HT-29 (cell line): ENCODE results near the gene TMEM164. TPM values are rescaled to one million over a fixed set of nuclear protein-coding genes. Genes with fewer than 3 reads are reported as not detected.

Source experiments
- DNase-seq: peaks from one replicate; pipeline ENCODE4 v3.0.0-alpha.2; 2015; ENCODE audit warnings: low spot score
- total RNA-seq: library from RNA; depleted of rRNA; stranded (reverse); fragments of >200 nt; shearing (Covaris generic); gene quantifications from 2 replicates; pipeline ENCODE4 v1.2.3, GENCODE V29; 2014

TMEM164 gene
- total RNA-seq, 1 experiment from 2014 or later, result 24.7 TPM

DNA sequence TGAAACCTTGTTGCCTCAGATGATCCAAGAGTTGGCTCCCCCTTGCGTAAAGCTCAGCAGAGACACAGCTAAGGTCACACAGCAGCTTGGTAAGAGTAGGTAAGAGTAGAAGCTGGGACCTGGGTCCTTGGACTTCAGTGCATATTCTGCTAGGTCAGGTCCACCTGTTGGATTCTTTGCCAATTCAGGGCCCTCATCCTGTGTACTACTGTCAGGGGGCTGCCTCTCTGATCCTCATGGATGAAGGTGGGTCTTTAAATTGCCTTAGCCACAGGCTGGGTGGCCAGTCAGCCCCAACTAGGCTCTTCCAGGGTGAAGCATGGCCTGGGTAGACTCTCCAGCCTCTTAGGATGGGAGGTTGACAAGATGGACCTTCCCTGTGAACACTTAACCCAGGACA, 159.2 kb downstream of the TMEM164 start:
- no peak for DNase-seq

DNA sequence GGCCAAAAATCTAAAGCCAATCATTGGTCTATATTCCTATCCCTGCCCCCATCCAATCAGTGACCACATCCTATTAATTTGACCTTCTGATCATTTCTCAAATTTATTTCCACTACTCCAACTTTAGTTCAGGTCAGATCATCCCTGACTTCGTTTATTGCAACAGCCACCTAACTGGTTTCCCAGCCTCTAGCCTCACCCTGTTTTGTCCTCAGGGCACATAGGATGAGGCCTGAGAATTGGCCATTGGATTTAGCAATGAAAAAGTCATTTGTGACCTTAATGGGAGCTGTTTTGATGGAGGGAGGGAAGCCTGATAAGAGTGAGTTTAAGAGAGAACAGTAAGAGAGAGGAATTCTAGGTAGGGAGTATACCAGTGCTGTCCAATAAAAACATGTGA, 160.0 kb downstream of the TMEM164 start:
- DNase-seq, result no peak

DNA sequence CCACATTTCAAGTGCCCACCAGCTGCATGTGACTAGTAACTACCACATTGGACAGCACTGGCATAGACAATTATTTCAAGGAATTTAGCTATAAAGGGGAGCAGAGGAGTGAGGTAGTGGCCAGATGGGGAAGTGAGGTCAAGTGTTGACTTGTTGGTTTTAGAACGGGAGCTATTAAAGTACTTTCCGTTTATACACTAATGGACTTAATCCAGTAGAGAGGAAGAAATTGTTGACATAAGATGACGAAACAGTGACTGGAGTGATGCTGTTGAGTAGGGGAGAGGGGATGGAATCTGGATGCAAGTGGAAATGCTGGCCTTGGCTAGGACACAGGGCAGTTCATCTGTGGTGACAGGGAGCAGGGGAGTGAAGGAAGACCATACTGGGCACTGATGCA, 160.6 kb downstream of the TMEM164 start:
- no peak for DNase-seq

DNA sequence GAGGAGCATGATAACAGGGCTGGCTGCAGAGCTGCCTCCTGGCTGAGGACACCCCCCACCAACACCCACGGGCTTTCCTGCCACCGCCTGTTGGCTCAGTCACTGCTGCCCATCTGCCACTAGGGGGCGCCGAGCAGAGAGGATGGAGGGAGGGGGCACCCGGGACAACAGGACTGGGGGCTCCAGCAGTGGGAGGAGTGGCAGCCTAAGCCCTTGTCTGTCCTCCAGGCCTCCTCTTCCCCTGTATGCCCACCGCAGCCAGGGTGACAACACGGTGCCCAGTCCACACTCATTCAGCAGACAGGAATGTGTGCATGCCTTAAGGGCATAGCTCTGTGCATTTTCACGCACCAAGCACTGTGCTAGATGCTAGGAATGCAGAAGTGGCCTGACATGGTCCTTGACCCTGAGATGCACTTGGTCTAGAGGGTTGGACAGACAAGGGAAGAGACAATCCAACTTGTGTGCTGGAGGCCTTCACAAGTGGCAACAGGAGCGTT, 165.1 kb downstream of the TMEM164 start:
- DNase-seq, result no peak

DNA sequence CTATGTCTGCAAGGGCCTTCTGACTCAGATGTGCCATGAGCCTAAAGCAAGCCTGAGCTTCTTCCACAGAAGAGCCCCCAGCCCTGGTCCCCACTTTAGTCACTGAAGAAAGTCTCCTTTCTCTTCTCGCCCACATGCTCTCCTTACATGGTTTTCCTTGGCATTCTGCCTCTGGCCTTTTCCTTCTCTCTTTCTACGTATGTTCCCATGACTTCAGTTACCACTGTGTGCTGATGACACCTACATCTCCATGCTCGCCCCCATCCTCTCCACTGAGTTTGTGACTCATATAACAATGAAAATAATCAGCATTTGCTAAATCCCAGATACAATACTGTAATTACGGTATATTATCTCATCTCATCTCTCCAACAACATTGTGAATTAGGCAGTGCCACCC, 165.7 kb downstream of the TMEM164 start:
- DNase-seq, result no peak

DNA sequence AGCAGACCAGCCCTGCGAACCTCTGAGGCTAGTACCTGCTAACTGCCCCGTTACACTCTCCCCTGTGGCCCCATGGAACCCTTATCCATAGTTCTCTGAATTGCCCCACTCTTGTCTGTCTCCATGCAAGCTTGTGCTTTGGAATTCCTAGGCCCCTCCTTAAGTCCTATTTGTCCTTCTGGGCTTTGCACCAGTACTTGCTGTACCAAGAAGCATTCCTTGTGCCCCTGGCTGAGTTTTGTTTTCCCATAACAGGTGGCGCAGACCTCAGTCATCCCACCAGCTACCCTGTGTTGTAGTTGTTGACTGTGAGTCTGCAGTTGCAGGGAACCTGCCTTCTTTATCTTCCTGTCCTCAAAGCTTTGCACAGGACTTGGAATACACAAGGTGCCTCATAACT, 167.1 kb downstream of the TMEM164 start:
- no peak for DNase-seq

DNA sequence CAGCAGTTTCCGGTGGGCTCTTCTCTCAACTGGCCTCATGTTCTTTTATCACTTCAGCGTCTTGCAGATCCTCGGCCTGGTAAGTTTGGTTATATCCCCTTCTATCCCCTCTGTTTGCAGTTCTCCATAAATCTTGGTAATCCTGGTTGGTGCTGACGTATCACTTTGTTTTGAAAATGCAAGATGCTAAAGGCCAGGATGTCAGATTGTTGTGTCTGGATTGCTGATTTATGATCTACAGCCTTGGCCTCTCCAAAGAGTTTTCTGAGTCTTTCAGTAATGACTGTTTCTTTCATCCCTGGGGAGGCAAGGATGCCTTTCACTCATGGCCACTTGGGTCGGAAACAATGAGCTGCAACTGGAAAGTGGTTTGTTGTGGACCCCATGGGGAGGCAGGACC, 168.5 kb downstream of the TMEM164 start:
- no peak for DNase-seq

DNA sequence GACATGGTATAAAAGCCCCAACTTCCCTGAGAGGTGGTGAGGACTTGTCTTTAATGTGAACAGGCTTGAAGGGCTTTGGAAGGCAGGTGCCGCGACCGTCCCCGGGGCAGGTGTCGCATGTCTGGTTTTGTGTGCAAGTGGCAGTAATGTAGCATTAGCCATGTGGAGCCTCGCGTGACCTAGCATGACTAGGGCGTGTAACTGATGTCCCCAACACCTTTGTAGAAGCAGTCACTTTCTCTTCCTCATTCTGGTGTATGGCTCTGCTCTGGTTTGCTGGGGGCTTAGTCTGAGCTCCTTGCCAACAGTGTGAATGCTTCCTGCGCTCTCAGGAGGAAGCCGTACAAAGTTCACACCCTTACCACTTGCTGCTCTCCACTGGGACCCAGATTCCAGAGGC, 169.3 kb downstream of the TMEM164 start:
- DNase-seq, result no peak

DNA sequence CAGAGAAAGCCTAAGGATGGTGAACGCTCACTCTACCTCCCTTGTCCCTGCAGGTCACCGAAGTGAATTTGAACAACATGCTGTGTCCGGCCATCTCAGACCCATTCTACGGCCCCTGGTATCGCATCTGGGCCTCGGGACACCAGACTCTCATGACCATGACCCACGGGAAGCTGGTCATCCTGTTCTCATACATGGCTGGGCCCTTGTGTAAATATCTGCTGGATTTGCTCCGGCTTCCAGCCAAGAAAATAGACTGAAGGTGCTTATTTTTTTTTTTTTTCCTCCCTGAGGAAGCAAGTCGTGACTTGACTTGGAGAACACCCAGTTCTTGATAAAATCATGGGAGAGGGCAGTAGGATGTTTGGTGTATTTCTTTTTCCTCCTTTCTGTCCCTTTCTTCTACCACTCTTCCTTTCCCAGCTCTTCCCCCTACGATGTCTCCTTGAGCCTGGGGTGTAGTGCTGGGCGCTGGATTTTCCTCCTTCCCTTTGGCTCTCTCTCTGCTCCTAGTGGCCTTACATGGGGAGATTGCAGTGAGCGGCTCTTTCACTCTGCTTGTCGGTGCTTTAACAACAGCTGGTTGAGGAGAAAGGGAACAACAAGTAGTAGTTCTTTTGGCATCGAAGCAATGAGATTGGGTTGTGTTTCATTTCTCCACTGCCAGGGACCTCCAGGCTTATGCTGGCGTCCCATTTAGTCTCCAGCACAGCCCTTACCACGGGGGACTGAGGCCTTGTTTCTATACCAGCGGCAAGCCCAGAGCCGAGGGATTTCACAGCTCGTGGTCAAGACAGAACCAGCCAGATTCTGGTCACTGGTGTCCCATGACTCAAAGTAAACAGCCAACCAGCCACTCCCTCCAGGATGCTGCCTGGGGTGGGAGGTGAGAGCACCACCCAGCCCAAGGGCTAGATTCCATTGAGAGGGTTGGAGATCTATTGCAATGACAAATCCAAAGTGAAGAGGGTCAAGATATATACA, 170.6 kb downstream of the TMEM164 start:
- DNase-seq, result peak; percentile 63

DNA sequence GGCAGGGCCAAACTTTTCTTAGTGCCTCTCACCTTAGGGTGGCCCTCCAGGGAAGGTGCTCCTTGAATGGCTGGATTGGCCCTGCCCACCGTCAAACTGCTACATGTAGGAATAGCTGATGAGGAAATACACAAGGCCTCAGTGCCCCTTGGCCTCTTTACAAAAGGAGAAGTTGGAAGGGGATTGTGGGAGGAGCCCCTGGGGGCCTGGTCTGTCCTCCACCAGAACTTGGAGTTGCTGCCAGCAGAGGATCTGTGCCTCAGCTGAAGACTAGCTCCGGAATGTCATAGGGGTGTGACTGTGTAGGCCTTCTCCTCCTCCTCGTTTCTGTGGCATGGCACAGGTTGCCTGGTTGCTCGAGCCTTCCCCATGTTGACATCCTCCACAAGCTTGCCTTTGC, 172.2 kb downstream of the TMEM164 start:
- no peak for DNase-seq

DNA sequence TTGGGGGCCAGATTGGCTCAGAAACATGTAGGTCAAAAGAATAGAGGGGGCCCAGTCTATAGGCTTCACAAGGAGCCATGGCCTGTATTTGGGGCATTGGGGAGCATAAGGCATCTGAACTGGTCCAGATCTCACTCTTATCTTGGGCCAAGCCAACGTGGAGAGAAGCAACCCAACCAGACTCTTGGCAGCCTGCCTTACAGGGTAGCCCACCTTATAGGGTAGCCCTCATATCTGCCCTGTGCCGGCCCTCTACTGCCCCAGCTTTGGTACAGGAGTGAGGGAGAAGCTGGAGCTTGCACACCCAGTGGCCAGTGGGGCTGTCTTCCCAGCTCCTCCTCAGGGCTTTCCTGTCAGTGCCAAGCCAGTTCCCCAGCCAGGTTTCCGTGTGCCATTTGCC, 172.8 kb downstream of the TMEM164 start:
- no peak for DNase-seq

DNA sequence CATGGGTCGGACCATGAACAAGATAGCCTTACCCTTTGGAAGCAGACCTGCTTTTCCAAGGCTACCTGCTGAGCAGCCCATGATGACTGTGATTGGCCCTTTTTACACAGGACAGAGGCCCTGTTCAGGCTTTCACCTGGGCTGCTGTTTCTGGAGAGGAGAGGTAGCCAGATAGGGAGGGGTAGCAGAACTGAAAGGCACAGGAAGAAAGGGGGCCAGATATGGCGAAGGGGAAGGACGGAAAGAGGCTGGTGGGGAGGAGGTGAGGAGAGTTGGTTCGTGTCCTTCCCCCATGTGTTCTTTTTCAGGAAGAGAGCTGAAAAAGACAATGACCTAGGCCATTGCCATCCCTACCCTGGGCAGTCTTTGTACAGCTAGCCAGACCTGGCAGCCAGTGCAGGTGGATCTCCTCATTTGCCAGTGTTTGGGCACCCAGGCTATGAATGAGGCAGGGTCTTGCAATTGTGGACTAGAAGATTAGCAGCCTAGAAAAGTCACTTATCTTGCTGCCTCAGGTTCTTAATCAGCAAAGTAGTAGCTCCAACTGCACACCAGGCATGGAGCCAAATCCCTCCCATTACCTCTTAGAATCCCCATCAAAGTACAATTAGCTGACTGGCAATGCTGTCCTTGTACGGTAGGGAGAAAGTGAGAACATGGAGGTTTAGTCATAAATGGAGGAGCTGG, 175.4 kb downstream of the TMEM164 start:
- DNase-seq, result peak; percentile 34

DNA sequence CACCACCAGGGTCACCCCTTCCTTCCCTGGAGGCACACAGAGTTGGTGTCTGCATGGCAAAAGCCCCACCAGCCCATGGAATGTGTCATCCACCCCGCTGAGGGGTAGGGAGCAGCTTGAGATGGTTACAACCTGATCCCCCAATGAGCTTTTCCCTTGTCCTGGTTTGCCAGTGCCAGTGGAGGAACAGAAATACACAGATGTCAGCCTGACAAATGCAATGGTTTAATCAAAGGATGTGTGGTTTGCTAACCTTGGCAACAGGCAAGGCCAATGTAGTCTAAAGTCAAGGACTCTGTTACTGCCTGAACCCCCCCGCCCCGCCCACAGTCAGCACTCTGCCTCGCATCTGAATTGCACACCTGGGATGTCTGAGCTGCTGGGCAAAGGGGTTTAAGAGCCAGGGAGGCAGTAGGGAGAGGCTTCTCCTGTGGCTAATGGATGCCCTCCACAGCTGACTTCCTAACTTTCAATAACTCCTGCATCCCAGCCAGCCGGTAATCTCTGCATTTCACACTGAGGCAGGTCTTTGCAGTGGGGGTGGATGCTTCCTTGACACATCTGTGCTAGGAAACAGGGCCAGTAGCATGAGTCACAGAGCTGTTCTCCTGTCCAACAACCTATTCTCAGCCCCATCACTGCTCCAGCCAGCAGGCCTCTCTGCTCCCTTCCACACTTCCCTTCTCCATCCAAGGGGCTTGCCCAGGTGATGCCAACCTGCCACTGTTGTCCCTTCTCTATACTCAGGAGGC, 177.4 kb downstream of the TMEM164 start:
- DNase-seq, result peak; percentile 29

DNA sequence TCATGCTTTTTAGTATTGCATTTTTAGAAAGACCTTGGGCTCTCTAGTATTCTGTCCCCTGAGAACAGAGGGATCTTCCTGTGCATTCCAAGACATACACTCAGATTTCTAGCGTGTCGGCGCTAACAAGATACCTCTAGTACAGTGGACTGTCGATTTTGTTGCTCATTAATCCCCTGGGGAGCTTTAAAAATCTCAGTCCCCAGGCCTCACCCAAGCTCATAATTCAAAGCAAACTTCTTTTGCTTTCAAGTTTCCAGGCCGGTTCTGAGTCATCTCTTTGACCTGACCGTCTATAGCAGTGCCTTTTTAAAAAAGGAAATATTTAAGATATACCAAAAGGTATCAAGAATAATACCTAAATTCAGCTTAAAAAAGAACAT, 178.0 kb downstream of the TMEM164 start:
- DNase-seq, result peak; percentile 26

DNA sequence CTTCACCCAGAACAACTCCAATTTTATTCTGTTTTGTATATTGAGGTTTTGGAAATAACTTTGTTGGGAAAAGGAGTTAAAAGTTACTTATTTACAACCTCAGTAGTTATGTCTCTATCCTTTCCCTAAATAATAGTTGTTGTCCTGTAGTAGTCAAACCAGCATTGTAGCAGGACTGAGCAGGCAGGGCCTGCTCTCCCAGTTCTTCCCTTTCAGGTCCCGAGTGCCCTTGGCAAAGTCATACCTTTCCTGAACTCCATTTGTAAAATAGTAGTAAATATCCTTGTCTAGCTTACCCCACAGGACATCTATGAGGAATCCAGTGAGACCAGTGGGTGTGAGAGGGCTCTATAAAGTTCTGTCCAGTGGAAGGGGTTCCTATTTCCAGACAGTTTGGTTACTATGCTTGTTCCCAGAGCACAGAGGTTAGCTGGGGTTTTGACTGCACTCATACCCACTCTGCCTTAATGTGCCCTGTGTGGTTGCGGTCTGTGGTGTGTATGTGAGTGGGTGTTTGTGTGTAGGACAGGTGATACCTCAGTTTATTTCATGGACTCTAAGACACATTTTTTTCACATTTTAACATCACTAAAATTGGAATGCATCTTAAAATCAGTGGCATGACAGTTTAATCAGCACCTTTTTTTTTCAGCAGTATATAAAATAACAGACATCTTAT, 178.7 kb downstream of the TMEM164 start:
- DNase-seq, result no peak

DNA sequence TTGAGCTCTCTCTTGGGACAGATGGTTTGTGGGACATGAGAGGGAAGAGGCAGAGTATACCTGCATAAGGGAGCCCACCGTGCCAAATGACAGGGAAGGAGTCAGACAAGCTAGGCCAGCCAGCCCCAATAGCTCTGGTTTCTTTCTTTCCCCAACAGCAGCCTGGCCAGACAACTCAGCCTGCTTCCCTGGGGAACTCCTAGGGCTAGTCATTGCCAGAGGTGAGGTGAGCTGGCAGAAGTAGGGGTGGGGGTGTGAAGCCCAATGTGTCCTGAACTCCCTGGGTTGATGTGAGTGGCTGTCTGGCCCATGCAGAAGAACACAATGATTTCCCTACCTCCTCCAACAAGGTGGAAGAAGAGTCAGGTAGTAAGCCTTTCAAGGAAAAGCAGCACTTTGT, 179.4 kb downstream of the TMEM164 start:
- DNase-seq, result no peak

DNA sequence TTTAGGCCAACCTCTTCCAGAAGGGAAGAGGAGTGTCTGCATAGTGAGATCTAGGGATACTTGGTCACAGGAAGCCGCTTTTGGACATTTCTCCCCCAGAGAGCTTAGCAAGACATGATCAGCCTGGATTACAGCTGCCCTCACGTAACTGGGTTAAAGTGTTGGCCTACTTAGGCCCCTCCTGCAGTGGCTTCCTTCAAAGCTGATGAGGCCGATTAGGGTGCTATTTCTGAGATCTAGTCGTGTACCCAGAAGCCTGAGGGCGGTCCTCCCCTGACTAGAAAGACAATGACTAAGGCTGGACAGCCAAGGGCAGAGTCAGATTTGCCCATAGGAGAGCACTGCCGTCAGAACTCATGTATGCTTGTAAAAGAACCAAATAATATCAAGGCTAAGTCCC, 180.0 kb downstream of the TMEM164 start:
- no peak for DNase-seq

DNA sequence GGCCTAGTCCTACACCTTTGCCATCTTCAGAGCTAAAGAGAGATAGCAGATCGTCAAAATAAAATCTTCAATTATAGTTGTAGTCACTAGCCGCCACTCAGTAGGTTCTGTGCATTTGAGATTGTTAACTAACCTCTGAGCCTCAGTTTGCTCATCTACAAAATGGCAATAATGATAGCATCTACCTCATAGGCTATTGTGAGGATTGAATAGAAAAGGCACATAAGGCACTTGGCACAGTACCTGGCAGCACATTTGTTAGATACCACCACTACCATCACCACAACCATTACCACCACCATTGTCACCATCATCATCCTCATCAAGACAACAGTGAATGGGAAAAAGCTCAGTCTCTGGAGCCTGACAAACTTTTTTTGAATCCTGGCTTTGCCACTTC, 180.4 kb downstream of the TMEM164 start:
- DNase-seq, result no peak

DNA sequence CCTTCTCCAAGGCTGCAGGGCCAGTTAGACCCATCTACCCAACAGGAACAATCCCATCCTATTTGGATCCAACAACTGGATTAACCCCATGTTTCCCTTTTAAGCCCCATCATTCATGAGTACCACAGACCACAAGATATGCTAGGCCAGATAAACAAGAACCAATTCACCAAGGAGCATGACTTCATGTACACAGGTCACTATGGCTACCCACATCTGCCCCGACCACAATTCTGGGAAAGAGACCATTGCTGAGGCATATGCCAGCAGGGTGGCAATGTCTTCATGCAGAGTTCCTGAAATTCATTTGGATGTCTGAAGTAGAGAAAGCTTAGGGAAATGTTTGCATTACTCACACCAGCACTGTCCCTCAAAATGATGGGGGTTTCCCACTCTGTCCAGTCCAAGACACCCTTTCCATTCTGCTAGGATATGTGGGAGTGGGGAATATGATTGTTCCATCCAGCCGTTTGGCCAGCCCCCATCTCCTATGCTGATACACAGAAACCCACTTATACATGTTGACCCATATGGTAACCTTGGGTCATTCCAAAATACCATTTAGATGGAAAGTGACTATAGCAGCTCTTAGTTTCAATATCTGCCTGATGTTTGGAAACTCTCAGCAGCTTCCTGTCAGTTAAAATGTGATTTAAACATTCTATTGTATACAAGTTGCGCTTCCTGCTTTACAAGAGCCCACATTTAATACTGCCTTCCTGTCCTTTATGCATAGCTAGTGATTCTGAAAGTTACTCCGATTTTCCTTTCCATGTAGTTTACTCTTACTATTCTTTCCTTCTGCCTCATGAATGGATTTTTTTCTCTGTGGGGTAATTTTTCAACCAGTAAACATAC, 186.0 kb downstream of the TMEM164 start:
- DNase-seq, result no peak

DNA sequence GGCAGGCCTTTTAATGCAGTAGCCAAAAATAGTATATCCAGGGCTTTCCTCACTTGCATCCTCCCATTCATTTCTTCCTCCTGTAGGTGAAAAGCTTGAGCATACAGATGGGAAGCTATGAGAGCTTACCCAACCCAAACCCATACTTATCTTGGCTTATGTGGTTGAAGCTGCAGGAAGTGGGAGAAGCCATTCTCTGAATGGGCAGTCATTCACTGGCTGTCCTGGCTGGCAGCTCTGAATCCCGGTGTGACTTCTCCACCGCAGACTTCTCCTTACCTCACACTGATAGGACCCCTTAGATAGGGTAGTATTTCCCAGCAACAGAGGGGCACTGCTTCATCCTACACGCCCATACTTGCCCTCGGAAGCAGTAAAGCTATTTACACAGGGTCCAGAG, 189.6 kb downstream of the TMEM164 start:
- DNase-seq, result no peak

DNA sequence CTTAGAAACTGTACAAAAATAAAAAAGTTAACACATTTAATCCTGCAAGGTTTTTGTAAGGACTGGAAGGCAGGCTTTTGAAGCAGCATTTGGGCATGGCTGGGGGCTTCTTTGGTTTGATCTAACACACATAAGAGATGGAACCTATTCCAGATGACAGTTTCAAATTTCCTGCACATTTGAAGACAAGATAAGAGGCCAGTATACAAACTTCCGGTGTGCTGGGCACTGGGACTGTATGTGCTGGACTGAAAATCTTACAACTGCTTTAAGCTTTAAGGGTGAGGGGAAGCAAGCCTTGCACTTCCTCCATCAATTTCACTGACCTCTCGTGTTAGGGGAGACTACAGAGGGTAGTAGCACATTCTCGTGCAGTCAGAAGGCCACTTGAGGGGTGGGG, 192.1 kb downstream of the TMEM164 start:
- DNase-seq, result no peak
